Hematopoietic multipotent progenitor cell treated with erythropoietin and hydrocortisone succinate and interleukin-3 and kit ligand, for 8 days (in vitro differentiated cells): ENCODE measurements around the gene TRAM2.

Source experiments
- DNase-seq: peaks from one replicate; pipeline ENCODE4 v3.0.0-alpha.2; 2015

The TRAM2 gene

GRCh38 chr6:52594221-52594620 is 17.4 kb upstream of the TRAM2 start:
- no peak for DNase-seq

GRCh38 chr6:52591832-52592231 is 15.0 kb upstream of the TRAM2 start:
- DNase-seq: no peak

GRCh38 chr6:52590152-52590891 is 13.5 kb upstream of the TRAM2 start:
- no peak for DNase-seq

GRCh38 chr6:52588710-52589091 is 11.8 kb upstream of the TRAM2 start:
- no peak for DNase-seq

- DNase-seq: peak; percentile 55
These were observed 11.3 kb upstream of the TRAM2 start for GRCh38 chr6:52588087-52588709.

GRCh38 chr6:52587001-52587400 is 10.1 kb upstream of the TRAM2 start:
- DNase-seq: no peak

GRCh38 chr6:52584203-52584602 is 7.3 kb upstream of the TRAM2 start:
- no peak for DNase-seq

- no peak for DNase-seq
These were observed 6.1 kb upstream of the TRAM2 start for GRCh38 chr6:52582996-52583395.

GRCh38 chr6:52582446-52582845 is 5.6 kb upstream of the TRAM2 start:
- DNase-seq: no peak

GRCh38 chr6:52580905-52581304 is 4.0 kb upstream of the TRAM2 start:
- no peak for DNase-seq

GRCh38 chr6:52579006-52579660 is 2.3 kb upstream of the TRAM2 start:
- no peak for DNase-seq

- peak; percentile 53 for DNase-seq
These were observed 1.1 kb upstream of the TRAM2 start for GRCh38 chr6:52577778-52578463.

- DNase-seq: peak; percentile 89
These were observed 353 bp downstream of the TRAM2 start for GRCh38 chr6:52576392-52577021.

- no peak for DNase-seq
These were observed 837 bp downstream of the TRAM2 start for GRCh38 chr6:52576054-52576391.

GRCh38 chr6:52575502-52575892 is 1.4 kb downstream of the TRAM2 start:
- no peak for DNase-seq

- peak; percentile 89 for DNase-seq
These were observed 2.0 kb downstream of the TRAM2 start for GRCh38 chr6:52574709-52575501.

GRCh38 chr6:52573295-52573694 is 3.6 kb downstream of the TRAM2 start:
- DNase-seq: no peak

- no peak for DNase-seq
These were observed 4.3 kb downstream of the TRAM2 start for GRCh38 chr6:52572536-52572935.

- DNase-seq: no peak
These were observed 5.6 kb downstream of the TRAM2 start for GRCh38 chr6:52571099-52571755.

GRCh38 chr6:52570291-52570700 is 6.6 kb downstream of the TRAM2 start:
- DNase-seq: no peak

- DNase-seq: no peak
These were observed 8.5 kb downstream of the TRAM2 start for GRCh38 chr6:52568320-52568719.

- no peak for DNase-seq
These were observed 10.0 kb downstream of the TRAM2 start for GRCh38 chr6:52566853-52567279.
